Liver (tissue), 9 donors: ENCODE data around the gene BSND. TPM values are rescaled to one million over a fixed set of nuclear protein-coding genes. Genes with fewer than 3 reads are reported as not detected.

Experiments
- DNase-seq: peaks from one replicate; pipeline ENCODE4 v3.0.0-alpha.2; 2017; ENCODE audit warnings: low spot score
- H3K27ac ChIP-seq, 2 donors: one replicate each; pipeline ENCODE4 v1.7.0; 2013; ENCODE audit warnings: inconsistent platforms in 2 of 2, low read length in 2 of 2, control low read depth in 1 of 2, low read depth in 1 of 2, mild to moderate bottlenecking in 1 of 2
- H3K27me3 ChIP-seq, 4 donors: one replicate each; pipeline versions ENCODE4 v1.6.1 to v1.7.0; 2013; ENCODE audit warnings: low read length in 3 of 4, inconsistent platforms in 1 of 4, mild to moderate bottlenecking in 1 of 4, moderate library complexity in 1 of 4; ENCODE audit not compliant: control insufficient read depth in 4 of 4, insufficient read depth in 4 of 4
- H3K36me3 ChIP-seq, 4 donors: one replicate each; pipeline versions ENCODE4 v1.6.1 to v1.7.0; 2013; ENCODE audit warnings: low read length in 3 of 4, mild to moderate bottlenecking in 3 of 4, low read depth in 1 of 4, moderate library complexity in 1 of 4; ENCODE audit not compliant: control insufficient read depth in 4 of 4, insufficient read depth in 3 of 4
- H3K4me1 ChIP-seq, 4 donors: one replicate each; pipeline versions ENCODE4 v1.6.1 to v1.7.0; 2013; ENCODE audit warnings: low read length in 3 of 4, mild to moderate bottlenecking in 3 of 4, moderate library complexity in 1 of 4; ENCODE audit not compliant: control insufficient read depth in 4 of 4, insufficient read depth in 4 of 4
- H3K4me3 ChIP-seq, 3 donors: one replicate each; pipeline versions ENCODE4 v1.6.1 to v1.7.0; 2013; ENCODE audit warnings: low read length in 3 of 3, control low read depth in 1 of 3, low read depth in 1 of 3, mild to moderate bottlenecking in 1 of 3
- H3K9ac ChIP-seq, 2 donors: one replicate each; pipeline ENCODE4 v1.7.0; 2013; ENCODE audit warnings: low read length in 2 of 2, mild to moderate bottlenecking in 2 of 2, moderate library complexity in 2 of 2, control low read depth in 1 of 2, low read depth in 1 of 2
- H3K9me3 ChIP-seq, 4 donors: one replicate each; pipeline versions ENCODE4 v1.6.1 to v1.7.0; 2013; ENCODE audit warnings: low read length in 3 of 4; ENCODE audit not compliant: control insufficient read depth in 4 of 4
- ATF3 ChIP-seq: IDR thresholded peaks from 2 replicates; pipeline ENCODE4 v1.6.1; 2016; ENCODE audit warnings: antibody characterized with exemption
- EGR1 ChIP-seq, 2 donors: IDR thresholded peaks; 2 replicates each; pipeline ENCODE4 v1.6.1; 2016 to 2018; ENCODE audit warnings: antibody characterized with exemption in 2 of 2, low read depth in 2 of 2
- FOXA1 ChIP-seq: IDR thresholded peaks from 2 replicates; pipeline ENCODE4 v1.6.1; 2016; ENCODE audit warnings: antibody characterized with exemption
- FOXA2 ChIP-seq: IDR thresholded peaks from 2 replicates; pipeline ENCODE4 v1.6.1; 2016; ENCODE audit warnings: antibody characterized with exemption
- GABPA ChIP-seq, 2 donors: IDR thresholded peaks in 1 of 2; conservative IDR thresholded peaks in 1 of 2; 2 replicates each; pipeline ENCODE4 v1.6.1; 2016; ENCODE audit warnings: antibody characterized with exemption in 2 of 2, mild to moderate bottlenecking in 1 of 2, moderate library complexity in 1 of 2
- HNF4A ChIP-seq, 2 donors: conservative IDR thresholded peaks; 2 replicates each; pipeline ENCODE4 v1.6.1; 2016; ENCODE audit warnings: antibody characterized with exemption in 2 of 2, mild to moderate bottlenecking in 2 of 2
- HNF4G ChIP-seq: IDR thresholded peaks from 2 replicates; pipeline ENCODE4 v1.6.1; 2016; ENCODE audit warnings: antibody characterized with exemption
- JUND ChIP-seq, 2 donors: IDR thresholded peaks; 2 replicates each; pipeline ENCODE4 v1.6.1; 2016; ENCODE audit warnings: antibody characterized with exemption in 2 of 2
- MAX ChIP-seq: IDR thresholded peaks from 2 replicates; pipeline ENCODE4 v1.6.1; 2016; ENCODE audit warnings: antibody characterized with exemption
- RAD21 ChIP-seq, 2 donors: IDR thresholded peaks; 2 replicates each; pipeline ENCODE4 v1.6.1; 2016; ENCODE audit warnings: antibody characterized with exemption in 2 of 2, mild to moderate bottlenecking in 2 of 2
- REST ChIP-seq: IDR thresholded peaks from 2 replicates; pipeline ENCODE4 v1.6.1; 2016; ENCODE audit warnings: antibody characterized with exemption, mild to moderate bottlenecking
- RXRA ChIP-seq, 2 donors: IDR thresholded peaks; 2 replicates each; pipeline ENCODE4 v1.6.1; 2017 to 2018; ENCODE audit warnings: antibody characterized with exemption in 2 of 2, mild to moderate bottlenecking in 1 of 2
- SP1 ChIP-seq: IDR thresholded peaks from 2 replicates; pipeline ENCODE4 v1.6.1; 2018; ENCODE audit warnings: antibody characterized with exemption, mild to moderate bottlenecking
- TAF1 ChIP-seq: conservative IDR thresholded peaks from 2 replicates; pipeline ENCODE4 v1.6.1; 2016; ENCODE audit warnings: antibody characterized with exemption, mild to moderate bottlenecking
- YY1 ChIP-seq: IDR thresholded peaks from 2 replicates; pipeline ENCODE4 v1.6.1; 2016; ENCODE audit warnings: antibody characterized with exemption, mild to moderate bottlenecking
- WGBS: extraction: QIAGEN DNeasy Blood & Tissue Kit; methylation state at CpG from one replicate; pipeline ENCODE4 v1.1.7; 2013; 5-methylcytosine and 5-hydroxymethylcytosine counted together
- polyA plus RNA-seq, 2 donors: library from polyadenylated mRNA; stranded (reverse) in 1 of 2; unstranded in 1 of 2; fragments of 200-250 nt in 1 of 2; fragments of >200 nt in 1 of 2; fragmentation: Nextera tagmentation in 1 of 2; extraction: Ambion mirVana in 1 of 2; gene quantifications; one replicate each; pipeline versions ENCODE4 v1.2.1 to v1.2.3, GENCODE V29; 2013 to 2015
- total RNA-seq, 2 donors: library from RNA; depleted of rRNA; stranded (reverse); fragments of >200 nt; gene quantifications; one replicate each; pipeline ENCODE4 v1.2.3, GENCODE V29; 2014
- TF ChIP-seq, protein P1 (sequence below): IDR thresholded peaks from 2 replicates; pipeline ENCODE4 v1.6.1; 2016; ENCODE audit warnings: antibody characterized with exemption
- TF ChIP-seq, protein P2 (sequence below): fragments of 150-350 bp; IDR thresholded peaks from 2 replicates; pipeline ENCODE4 v1.5.1; 2017; ENCODE audit warnings: improper control_type of control experiment, low read depth, low read length; ENCODE audit not compliant: missing input control
- donor health status: healthy.
- donor health status: healthy.
- donor health status: healthy.
- donor health status: healthy.
- donor health status: healthy.

The BSND gene
- total and polyA plus RNA-seq, 4 donors = 0.14 TPM; not detected in 3

DNA sequence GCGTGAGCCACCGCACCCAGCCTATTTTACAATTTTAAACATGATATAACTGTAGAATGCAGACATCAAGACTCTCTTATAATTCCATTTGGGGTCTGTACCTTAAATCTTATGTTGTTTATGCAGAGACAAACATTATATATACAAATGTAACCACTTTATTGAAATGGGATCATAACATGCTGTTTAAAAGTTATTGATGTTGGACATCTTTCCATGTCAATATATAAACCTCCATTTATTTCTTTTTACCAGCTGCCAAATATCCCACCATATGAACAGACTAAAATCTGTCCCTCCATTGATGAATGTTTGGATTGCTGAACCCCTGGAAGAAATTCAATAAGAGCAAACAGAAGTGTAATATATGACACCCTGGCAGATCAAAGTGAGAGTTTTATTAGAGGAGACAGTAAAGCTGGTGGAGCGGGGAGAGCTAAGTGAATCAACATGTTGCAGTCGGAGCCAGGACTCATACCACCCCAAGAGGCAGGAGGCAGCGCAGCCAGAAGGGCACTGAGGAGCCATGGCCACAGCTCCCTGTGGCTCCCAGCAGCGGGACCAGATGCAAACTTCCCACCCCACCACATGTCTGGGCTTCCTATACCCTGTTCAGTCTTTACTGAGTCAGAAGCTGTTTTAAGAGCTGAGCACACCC lies 35.9 kb downstream of the BSND start:
- Histone ChIP-seq H3K36me3 (no peaks in the 10 kb centered on the region), H3K4me1 (peaks cover 15 to 60% (median 42%) of the 10 kb centered on the region in 4 donors), H3K9ac (no peak overlapping the region), H3K9me3 (no peaks in the 10 kb centered on the region), H3K4me3 (no peak overlapping the region), H3K27me3 (no peaks in the 10 kb centered on the region), H3K27ac (no peak overlapping the region)
- 93% methylated on average over 6 of the region's 6 CpGs for WGBS
- DNase-seq = no peak
- TF ChIP-seq RAD21 (IDR thresholded peaks at IDR 0.05) = no peak
- TF ChIP-seq TAF1 = no peak
- TF ChIP-seq HNF4G = no peak
- no peak for TF ChIP-seq REST
- no peak for TF ChIP-seq RXRA (IDR thresholded peaks at IDR 0.05)
- no peak for TF ChIP-seq HNF4A (conservative IDR thresholded peaks at IDR 0.05)
- no peak for TF ChIP-seq SP1
- TF ChIP-seq YY1 = no peak
- TF ChIP-seq, protein P1, sequence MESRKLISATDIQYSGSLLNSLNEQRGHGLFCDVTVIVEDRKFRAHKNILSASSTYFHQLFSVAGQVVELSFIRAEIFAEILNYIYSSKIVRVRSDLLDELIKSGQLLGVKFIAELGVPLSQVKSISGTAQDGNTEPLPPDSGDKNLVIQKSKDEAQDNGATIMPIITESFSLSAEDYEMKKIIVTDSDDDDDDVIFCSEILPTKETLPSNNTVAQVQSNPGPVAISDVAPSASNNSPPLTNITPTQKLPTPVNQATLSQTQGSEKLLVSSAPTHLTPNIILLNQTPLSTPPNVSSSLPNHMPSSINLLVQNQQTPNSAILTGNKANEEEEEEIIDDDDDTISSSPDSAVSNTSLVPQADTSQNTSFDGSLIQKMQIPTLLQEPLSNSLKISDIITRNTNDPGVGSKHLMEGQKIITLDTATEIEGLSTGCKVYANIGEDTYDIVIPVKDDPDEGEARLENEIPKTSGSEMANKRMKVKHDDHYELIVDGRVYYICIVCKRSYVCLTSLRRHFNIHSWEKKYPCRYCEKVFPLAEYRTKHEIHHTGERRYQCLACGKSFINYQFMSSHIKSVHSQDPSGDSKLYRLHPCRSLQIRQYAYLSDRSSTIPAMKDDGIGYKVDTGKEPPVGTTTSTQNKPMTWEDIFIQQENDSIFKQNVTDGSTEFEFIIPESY = no peak
- TF ChIP-seq MAX = no peak
- TF ChIP-seq FOXA2 = no peak
- no peak for TF ChIP-seq JUND (IDR thresholded peaks at IDR 0.05)
- no peak for TF ChIP-seq GABPA (IDR thresholded peaks at IDR 0.05 in 1 of 2, conservative IDR thresholded peaks at IDR 0.05 in 1 of 2)
- no peak for TF ChIP-seq ATF3
- TF ChIP-seq, protein P2, sequence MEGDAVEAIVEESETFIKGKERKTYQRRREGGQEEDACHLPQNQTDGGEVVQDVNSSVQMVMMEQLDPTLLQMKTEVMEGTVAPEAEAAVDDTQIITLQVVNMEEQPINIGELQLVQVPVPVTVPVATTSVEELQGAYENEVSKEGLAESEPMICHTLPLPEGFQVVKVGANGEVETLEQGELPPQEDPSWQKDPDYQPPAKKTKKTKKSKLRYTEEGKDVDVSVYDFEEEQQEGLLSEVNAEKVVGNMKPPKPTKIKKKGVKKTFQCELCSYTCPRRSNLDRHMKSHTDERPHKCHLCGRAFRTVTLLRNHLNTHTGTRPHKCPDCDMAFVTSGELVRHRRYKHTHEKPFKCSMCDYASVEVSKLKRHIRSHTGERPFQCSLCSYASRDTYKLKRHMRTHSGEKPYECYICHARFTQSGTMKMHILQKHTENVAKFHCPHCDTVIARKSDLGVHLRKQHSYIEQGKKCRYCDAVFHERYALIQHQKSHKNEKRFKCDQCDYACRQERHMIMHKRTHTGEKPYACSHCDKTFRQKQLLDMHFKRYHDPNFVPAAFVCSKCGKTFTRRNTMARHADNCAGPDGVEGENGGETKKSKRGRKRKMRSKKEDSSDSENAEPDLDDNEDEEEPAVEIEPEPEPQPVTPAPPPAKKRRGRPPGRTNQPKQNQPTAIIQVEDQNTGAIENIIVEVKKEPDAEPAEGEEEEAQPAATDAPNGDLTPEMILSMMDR = no peak
- TF ChIP-seq FOXA1 = no peak

GRCh38 chr1:55035904-55036303 lies 37.2 kb downstream of the BSND start:
- Histone ChIP-seq H3K27me3 (no peaks in the 10 kb centered on the region), H3K9ac (no peak overlapping the region), H3K4me3 (no peak overlapping the region), H3K36me3 (no peaks in the 10 kb centered on the region), H3K9me3 (no peaks in the 10 kb centered on the region), H3K27ac (no peak overlapping the region), H3K4me1 (peaks cover 15 to 62% (median 42%) of the 10 kb centered on the region in 4 donors)
- 31% methylated on average over 4 of the region's 4 CpGs for WGBS
- DNase-seq = no peak
- no peak for TF ChIP-seq EGR1 (IDR thresholded peaks at IDR 0.05; ENCODE audit: low read depth in 2 of 2)
- no peak for TF ChIP-seq FOXA1
- TF ChIP-seq HNF4G = no peak
- peak; percentile 19 for TF ChIP-seq REST
- TF ChIP-seq TAF1 = no peak
- TF ChIP-seq HNF4A (conservative IDR thresholded peaks at IDR 0.05) = peak; percentile 55 to 67
- TF ChIP-seq MAX = peak; percentile 70
- peak; percentile 73 to 77 for TF ChIP-seq RXRA (IDR thresholded peaks at IDR 0.05)
- TF ChIP-seq SP1 = peak; percentile 47
- no peak for TF ChIP-seq ATF3
- no peak for TF ChIP-seq FOXA2
- TF ChIP-seq RAD21 (IDR thresholded peaks at IDR 0.05) = peak in 1 of 2 donors; percentile 65
- TF ChIP-seq YY1 = peak; percentile 36
